Suppressor macrophage treated with lipopolysaccharide for 4 hours (primary cell): ENCODE data around the gene MRPL37.
A peak's percentile ranks its signal among the peaks of the same experiment; 100 is the strongest.
"Not testable (repeated sequence)": the region's sequence is repeated elsewhere in the genome, so short reads cannot be mapped to it uniquely, and the experiment has no call there.

ENCODE experiments used
- DNase-seq: peaks from one replicate; pipeline ENCODE4 v3.0.0-alpha.2; 2020

MRPL37 gene

GRCh38 chr1:54220004-54220811 is 20.2 kb downstream of the MRPL37 start:
- DNase-seq: peak; percentile 87

GRCh38 chr1:54221113-54221834 is 21.3 kb downstream of the MRPL37 start:
- DNase-seq: no peak

DNA sequence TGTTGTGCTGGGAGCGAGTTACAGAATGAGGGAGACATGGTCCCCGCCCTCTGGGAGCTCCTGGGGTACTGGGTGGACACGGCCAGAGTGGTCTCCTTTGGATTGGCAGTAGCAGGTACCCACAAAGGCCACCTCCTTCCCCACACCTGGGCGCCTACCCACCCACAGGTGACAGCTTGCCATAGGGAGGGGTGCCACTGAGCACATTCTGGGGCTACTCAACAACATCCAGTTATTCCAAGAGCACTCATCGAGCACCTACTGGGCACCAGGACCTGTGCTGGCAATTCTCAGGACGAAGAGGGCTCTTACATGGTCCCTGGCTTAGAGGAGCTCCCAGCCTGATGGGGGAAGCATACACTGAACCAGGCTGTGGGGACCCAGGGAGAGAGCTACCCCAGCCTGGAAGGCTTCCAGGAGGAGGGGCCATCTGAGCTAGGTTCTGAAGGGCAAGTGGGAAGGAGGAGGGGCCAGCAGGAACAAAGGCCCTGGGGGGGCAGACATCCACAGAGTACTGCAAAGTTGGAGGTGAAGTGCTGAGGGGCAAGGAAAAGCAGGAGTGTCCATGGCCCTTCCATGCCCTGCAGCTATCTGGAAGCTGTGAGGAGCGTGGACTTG is 22.0 kb downstream of the MRPL37 start:
- DNase-seq: no peak

DNA sequence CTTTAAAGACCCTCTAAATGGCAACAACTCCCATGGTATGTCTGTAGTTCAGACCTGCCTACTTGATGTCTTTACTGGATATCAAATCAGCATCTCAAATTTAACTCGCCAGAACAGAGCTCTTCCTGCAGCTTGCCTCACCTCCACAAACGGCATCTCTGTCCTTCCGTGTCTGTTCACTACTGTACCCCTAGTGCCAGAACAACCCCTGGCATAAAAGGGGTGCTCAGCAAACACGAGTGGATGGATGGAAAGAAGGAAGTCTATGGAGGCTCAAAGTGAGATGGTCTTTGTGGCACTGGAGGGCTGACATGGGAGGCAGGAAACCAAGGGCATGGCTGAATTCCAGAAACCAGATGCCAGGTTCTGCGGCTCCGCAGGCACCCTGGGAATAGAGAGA is 22.7 kb downstream of the MRPL37 start:
- DNase-seq: no peak

- no peak for DNase-seq
These were observed 23.7 kb downstream of the MRPL37 start for GRCh38 chr1:54223441-54224202.

DNA sequence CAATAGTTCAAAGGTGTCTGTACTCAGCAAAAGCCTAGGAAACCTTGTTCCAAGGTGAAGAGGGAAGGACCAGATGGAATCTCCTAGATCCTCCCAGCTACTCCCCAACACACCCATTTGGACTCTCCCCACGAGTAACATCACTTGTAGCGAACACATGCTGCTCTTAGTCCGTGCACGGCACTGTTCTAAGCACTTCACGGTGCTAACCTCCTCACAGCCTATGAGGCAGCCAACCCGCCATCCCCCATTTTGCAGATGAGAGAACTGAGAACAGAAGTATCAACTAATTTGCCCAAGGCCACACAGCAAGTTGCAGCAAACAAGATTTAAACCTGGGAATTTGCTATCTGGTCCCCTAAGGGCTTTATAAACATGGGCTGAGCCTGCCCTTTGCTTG is 24.3 kb downstream of the MRPL37 start:
- no peak for DNase-seq

GRCh38 chr1:54225378-54225777 is 25.4 kb downstream of the MRPL37 start:
- no peak for DNase-seq

GRCh38 chr1:54225986-54226559 is 26.1 kb downstream of the MRPL37 start:
- no peak for DNase-seq

DNA sequence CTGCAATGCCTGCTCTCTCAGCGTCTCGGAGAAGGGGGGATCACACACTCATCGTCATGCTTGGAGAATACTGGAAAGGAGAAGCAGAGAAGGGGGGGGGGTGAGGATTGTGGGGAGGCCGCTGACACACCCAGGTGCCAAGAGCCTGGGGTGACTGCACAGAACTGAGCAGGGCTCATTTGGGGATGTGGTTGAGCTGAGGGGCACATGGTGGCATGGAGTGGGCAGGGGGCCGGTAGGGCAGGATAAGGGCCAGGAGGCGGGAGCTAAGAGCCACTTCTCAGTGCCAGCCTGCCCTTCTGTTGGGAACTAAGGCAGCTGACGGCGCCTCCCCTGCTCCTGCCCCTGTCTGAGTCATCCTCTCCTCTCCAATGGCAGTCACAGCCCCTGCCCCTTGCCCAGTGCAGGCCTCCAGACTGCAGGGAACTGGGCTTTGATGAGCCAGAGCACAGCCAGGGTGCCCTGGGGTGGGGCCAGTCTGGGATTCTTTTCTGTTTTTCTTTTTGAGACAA is 27.2 kb downstream of the MRPL37 start:
- peak; percentile 84 for DNase-seq

DNA sequence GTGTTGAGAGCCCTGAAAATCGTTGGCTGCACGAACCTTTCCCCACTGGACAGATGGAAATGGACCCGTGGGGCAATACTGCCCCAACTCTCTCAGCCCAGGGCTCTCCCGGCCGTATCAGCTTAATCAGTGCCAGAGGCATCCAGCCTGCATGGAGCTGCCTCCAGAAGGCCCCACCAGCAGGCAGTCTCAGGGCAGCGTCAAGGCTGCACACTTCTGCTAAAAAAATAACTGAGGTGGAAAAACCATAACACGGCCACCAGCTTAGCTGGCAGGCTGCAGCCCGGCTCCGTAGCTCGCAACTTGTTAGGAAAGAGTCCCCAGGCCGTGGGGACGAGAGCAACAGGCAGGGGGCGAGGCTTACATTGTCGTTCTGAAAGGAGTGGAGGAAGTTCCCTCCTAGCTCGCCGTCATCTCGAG is 27.9 kb downstream of the MRPL37 start:
- DNase-seq: peak; percentile 64

GRCh38 chr1:54228638-54229079 is 28.7 kb downstream of the MRPL37 start:
- no peak for DNase-seq

DNA sequence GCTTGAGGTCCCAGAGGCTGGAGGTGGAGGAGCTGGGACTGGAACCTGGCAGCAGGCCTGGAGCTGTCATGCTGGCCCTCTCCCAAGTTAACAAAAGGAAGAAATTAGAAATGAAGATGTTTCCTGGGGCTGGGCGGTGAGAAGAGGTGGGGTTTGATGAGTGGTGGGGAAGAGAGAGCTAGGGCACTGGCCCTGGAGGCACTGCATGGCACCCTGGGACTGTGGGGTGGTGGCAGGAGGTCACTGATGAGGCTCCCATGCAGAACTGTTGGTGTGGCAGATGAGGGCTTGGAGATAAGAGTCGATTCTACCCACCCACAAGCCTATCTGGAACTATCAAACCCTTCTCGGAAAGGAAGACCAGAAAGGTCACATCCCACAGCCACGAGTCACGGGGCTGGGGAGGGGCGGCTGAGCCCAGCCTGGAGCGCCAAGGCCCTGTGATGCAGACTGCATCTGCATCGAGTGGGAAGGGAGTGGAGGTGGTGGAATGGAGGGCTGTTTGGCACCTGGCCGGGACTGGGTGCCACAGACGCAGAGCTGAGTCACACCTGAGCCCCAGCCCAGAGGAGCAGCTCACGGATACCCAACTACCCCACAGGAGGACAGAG is 29.4 kb downstream of the MRPL37 start:
- peak; percentile 74 for DNase-seq

DNA sequence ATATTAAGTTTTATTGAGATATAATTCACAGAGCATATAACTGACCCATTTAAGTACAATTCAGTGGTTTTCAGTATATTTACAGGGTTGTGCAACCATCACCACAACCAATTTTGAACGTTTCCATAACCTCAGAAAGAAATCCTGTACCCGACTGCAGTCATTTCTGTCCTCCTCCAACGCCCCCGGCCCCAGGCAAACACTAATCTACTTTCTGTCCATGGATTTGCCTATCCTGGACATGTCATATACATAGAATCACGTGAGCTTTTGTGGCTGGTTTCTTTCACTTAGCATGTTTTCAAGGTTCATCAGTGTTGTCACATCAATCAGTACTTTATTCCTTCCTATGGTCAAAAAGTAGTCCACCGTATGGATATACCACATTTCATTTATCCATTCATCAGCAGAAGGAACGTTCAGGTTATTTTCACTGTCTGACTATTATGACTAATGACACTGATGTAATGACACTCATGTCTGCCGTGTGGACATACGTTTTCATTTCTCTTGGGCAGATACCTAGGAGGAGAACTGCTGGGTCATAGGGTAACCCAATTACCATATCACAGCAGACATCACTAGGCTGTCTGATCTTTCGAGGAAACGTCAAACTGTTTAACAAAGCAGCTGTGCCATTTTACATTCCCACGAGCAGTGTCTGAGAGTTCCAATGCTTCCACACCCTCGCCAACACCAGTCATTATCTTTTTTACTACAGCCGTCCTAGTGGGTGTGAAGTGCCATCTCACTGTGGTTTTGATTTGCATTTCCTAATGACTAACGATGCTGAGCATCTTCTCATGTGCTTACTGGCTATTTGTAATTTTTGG is 30.8 kb downstream of the MRPL37 start:
- peak; percentile 77 for DNase-seq

GRCh38 chr1:54233196-54233595 is 33.2 kb downstream of the MRPL37 start:
- DNase-seq: not testable (repeated sequence)

- no peak for DNase-seq
These were observed 34.3 kb downstream of the MRPL37 start for GRCh38 chr1:54234284-54234683.

DNA sequence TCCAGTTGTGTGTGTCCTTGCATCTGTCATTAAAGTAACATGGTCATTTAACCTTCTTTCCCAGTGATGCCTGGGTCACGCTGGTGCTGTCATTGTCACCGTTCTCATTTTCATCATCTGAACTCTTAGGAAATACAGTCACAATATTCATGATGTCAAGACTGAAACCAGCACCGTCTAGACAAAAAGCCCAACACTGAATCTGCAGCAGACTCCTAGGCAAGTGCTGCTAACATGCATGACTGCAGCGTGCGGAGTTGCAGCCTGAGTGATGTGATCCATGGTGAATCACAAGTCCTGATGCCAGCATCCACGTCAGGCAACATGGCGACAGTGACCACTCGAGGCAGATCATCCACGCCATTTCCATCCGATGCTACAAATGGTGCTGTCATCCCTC is 37.6 kb downstream of the MRPL37 start:
- DNase-seq: peak; percentile 64

GRCh38 chr1:54238353-54239034 is 38.5 kb downstream of the MRPL37 start:
- DNase-seq: peak; percentile 84

DNA sequence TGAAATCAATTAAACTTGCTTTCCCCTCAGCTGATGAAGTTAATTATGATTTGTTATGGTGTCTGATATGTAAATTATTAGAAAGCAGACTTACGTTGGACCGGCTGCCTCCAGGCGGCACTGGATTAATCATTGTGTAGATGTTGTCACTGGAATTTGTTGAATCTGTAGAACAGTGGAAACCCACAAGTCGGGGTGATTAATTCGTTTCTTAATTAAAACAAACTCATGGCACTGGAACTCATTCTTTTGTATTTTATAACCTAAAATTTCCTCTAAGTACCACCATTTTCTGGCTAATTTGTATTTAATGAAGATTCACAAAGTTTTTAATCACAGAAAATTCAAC is 39.0 kb downstream of the MRPL37 start:
- DNase-seq: peak; percentile 46

GRCh38 chr1:54239631-54240031 is 39.7 kb downstream of the MRPL37 start:
- DNase-seq: no peak

- no peak for DNase-seq
These were observed 40.9 kb downstream of the MRPL37 start for GRCh38 chr1:54240741-54241335.
